Renal cortical epithelial cell (primary cell): ENCODE measurements around the gene MTARC2. TPM values are rescaled to one million over a fixed set of nuclear protein-coding genes. Genes with fewer than 3 reads are reported as not detected.
"Not testable (repeated sequence)": the region's sequence is repeated elsewhere in the genome, so short reads cannot be mapped to it uniquely, and the experiment has no call there.

Source experiments
- DNase-seq: peaks from one replicate; pipeline ENCODE4 v3.0.0-alpha.2; 2011; ENCODE audit warnings: low read depth
- total RNA-seq: library from RNA; depleted of rRNA; stranded (reverse); fragments of >200 nt; gene quantifications from 2 replicates; pipeline ENCODE4 v1.2.3, GENCODE V29; 2014

The MTARC2 gene
- 10.8 and 14.1 TPM in 2 replicates for total RNA-seq

GRCh38 chr1:220748089-220748934 lies at the start of gene MTARC2:
MTARC2 (plus strand) TSS chr1:220748322; CDS start chr1:220748532, 210 bp downstream.
- peak; percentile 68 for DNase-seq

DNA sequence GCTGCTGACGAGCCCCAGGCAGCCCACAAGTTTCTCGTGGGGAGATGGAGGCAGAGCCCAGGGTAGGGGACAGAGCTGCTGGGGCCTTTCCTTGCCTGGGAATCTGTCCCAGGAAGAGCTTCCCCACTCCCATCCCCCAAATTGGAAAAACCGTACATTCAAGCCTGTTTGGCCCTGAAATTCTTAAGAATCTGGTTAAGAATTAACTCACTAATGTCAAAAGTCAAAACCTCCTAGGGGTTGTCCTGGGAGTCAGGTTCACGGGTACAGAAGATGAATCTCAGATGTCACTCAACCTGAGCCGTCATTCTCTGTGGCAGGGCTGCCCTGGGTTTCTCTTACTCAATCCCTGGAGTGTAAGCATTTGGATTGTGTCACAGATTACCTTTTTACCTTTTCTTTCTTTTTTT lies 49.5 kb upstream of the MTARC2 start:
- peak; percentile 25 for DNase-seq

DNA sequence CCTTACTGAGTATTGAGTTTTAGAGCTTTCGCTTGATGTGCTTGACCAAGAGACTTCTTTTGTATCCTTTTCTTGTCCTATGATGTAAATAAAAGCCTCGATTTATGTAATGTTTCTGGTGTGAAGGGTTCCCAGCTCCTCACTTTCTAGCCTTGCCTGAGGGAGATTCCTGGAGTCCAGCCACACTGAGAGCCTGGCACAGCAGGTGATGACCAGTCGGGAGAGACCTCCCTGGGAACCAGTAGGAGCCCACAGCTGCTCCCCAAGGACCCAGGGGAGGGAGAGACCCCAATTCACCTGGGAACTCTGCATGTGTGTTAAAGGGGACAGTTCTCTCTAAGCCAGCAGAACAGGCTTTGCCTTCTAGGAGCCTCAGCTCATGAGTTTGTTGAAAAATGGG lies 49.1 kb upstream of the MTARC2 start:
- DNase-seq: no peak

GRCh38 chr1:220700556-220701179 lies 47.5 kb upstream of the MTARC2 start:
- DNase-seq: no peak

- DNase-seq: no peak
These were observed 46.1 kb upstream of the MTARC2 start for GRCh38 chr1:220701974-220702373.

DNA sequence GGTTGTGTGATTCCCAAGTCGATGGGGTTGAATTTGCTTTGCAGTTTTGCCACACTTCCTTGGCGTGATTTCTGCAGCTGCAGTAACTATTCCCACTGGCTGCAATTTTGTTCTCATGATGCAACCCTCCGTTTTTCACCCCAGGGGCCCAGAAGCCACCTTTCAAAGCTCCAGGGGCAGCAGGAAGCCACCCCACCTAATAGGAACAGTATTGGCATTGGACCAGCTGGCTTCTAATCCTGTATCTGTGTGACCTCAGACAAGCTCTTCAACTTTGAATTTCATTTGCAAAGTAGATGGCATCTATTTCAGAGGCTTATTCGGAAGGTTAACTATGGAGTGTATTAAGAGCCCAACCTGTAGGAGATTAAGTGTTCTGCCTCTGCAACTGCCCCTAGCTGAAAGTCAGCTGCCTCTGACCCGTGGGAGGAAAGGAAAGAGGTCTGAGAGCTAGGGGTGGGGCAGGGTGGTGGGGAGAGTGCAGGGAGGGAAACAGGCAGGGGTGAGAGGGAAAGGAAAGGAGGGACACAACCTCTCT lies 45.3 kb upstream of the MTARC2 start:
- DNase-seq: no peak

DNA sequence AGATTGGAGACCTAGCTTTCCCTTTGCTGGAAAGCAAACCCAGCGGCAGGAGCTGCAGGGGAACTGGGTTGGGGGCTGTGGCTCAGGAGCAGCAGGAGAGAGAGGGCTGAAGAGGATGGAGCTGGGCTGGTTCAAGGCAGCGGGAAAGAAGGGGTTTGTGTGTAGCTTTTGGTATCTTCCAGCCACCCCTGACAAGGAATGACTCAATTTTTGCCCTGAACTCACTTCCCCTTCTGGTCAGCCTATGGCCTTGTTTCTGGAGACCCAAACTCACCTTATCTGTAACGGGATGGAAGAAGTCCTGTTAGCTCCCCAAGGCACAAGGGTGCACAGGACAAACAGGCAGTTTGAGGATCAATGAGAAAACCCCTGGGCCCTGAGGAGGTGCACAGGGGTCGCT lies 44.8 kb upstream of the MTARC2 start:
- no peak for DNase-seq

DNA sequence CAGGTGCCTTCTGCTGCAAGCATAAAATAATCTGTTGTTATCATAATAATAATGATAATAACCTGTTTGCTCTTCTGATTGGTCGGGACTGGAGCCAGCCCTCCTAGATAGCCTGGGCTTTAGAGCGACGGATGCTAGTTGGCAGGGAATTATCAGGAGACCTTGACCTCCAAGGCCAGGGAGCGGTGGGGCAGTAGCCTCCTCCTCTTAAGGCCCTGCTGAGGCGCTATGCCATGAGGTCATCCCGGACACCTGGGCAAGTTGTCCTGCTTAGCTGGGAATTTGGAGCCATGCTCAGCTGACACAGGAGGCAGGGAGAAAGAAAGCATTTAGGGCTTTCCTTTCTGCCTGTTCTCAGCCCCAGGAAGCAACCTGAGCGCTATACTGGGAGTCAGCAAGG lies 42.3 kb upstream of the MTARC2 start:
- no peak for DNase-seq

- DNase-seq: no peak
These were observed 41.6 kb upstream of the MTARC2 start for GRCh38 chr1:220706480-220706879.

DNA sequence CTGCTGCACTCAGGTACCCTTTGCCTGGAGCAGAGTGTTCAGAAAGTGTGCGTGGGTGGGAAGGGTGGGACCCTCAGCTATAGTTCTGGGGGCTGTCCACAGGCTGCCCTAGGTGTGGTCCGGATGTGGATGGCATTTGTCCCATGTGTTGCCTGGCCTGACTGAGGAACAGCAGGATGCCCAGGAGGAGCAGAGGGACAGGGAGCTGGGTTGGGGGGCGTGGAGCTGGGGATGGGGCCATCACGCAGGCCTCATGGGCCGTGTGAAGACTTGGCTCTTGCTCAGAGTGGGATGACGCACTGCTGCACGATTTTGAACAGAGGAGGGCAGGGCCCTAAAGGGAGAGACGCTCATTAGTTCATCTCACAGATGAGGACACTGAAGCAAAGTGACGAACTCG lies 41.0 kb upstream of the MTARC2 start:
- DNase-seq: no peak

GRCh38 chr1:220708244-220708643 lies 39.9 kb upstream of the MTARC2 start:
- DNase-seq: no peak

- no peak for DNase-seq
These were observed 39.0 kb upstream of the MTARC2 start for GRCh38 chr1:220708936-220709801.

DNA sequence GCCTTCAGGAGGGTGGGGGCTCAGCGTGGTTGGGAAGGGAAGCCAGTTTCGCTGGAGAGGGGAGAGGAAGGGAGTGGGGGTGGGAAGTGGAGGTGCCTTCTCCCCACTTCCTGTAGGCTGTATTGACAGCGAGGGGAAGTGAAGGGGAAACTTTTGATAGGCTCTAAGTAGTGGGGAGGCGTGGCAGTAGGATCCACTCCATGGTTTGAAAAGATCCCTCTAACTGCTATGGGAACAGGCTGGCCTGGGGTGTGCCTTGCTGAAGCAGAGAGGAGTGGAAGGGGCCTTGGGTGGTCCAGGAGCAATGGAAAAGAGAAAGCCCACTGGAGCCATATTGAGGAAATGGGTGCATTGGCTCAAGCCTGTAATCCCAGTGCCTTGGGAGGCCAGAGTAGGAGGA lies 37.8 kb upstream of the MTARC2 start:
- no peak for DNase-seq

DNA sequence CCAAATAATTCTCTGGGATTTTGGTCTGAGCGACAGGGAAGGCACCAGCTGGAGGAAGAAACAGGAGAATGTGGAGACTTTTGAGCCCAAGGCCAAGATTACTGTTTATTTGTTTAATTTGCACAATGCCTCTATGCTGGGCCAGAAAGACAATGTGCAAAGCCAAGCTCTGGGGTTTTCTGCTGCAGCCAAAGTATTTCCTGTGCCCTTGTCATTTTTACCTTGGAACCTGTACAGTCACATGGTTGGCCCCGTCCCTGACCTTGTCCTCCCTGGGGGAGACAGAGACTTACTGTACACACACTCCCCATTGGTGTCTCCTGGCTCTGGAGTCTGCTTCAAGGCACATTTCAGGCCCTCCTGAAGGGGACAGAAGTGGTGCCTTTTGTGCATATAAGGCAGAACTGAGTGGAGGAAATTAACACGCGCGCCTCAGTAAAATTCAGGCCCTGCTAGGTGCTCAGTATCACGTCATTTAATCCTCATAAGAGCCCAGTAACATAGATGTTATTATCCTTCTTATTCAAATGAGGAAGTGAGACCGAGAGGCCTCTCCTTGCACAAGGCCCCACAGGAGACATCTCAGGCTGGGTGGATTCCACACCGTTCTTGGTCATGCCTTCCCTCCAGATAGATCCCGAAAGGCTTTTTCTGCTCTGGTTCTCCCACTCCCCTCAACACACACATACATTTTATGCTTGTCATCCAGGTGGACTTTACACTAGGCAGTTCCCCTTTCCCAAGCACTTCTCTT lies 36.9 kb upstream of the MTARC2 start:
- DNase-seq: no peak

GRCh38 chr1:220715986-220716385 lies 32.1 kb upstream of the MTARC2 start:
- DNase-seq: not testable (repeated sequence)

- no peak for DNase-seq
These were observed 30.1 kb upstream of the MTARC2 start for GRCh38 chr1:220717800-220718640.

DNA sequence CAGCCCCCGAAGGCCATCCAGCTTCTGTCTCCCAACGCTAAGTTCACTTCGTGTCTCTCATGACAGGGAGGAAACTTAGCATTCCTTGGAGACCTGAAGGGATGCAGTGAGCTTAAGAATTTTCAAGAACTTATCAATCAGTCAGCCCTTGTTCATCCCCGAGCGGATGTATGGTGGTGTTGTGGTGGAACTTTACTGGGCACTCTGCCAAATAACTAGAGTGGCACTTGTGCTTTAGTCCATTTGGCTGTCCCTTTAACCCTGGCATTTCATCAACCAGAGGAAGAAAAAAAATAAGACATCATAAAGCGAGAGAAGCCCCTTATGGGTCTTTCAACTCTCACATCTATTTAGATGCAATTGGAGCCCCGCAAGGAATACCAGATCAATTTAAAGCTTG lies 26.9 kb upstream of the MTARC2 start:
- not testable (repeated sequence) for DNase-seq

DNA sequence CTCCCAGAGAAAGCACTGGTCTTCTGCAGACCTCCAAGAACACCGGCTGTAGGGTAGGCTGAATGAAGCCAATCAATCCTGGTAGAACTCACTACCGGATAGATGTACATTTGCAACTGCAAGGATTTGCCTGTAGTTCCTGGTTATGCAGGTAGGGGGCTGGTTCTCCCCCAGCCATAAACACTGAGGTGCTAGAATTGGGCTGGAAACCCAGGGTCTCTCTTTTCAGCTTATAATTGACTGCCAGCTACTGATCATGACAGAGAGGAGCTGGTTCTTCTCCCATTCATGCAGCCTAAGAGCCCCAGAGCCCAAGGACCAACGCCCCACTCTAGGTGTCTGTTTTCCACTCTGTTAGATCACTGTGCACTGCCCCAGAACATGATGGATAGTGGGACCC lies 21.5 kb upstream of the MTARC2 start:
- no peak for DNase-seq

DNA sequence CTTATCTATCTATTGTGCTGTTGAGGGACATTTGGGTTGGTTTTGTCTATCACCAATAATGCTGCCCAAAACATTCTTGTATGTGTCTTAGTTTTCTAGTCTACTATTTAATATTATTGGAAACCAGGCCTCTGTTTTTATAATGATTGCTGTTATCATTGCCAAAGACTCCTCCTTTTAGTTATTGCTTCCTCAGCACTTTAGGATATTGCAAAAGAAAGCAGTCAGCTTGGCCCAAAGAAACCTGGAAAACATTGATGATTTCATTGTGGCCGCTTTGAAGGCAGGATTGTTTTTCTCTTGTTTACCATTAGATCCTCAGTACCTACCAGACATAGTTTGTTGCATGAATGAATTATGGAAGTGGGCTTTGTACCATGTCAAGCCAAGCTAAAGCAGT lies 20.6 kb upstream of the MTARC2 start:
- no peak for DNase-seq

DNA sequence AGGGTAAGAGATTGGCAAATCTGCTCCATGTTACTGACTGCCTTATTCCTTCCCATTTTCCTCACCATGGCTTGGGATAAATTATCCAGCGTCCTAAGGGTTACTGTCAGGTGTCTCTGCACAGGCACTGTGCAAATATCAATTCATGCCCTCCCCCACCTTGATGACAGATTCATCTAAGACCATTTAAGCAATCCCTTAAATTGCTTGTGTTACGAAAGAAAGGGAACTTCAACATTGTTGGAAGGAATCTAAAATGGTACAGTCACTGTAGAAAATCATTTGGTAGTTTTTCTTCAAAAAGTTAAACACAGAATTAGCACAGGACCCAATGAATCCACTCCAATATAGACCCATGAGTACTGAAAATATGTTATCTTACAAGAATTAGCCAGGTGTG lies 17.6 kb upstream of the MTARC2 start:
- no peak for DNase-seq
